RKO (cell line): ENCODE results near the gene LECT2.

ENCODE experiments used
- DNase-seq: peaks from one replicate; pipeline ENCODE4 v3.0.0-alpha.2; 2016; ENCODE audit warnings: low spot score

Gene LECT2

DNA sequence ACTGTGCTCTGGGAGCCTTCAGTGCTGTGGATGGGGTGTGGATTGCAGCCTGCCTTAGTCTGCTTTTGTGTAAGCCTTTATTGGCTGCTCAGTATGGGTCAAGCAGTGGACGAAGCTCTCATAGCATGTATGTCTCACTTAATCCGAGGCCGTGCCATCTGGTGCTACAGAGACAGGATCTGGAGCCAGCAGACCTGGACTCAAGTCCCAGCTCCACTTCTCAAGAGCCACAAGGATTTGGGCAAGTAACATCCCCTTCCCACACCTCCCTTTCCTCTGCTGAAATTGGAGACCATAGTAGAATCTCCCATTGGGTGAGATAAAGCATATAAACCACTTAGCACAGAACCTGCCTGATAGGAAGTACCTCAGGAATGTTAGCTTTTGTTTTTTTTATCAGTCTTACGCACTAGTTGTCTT lies 23.4 kb upstream of the LECT2 start:
- no peak for DNase-seq

DNA sequence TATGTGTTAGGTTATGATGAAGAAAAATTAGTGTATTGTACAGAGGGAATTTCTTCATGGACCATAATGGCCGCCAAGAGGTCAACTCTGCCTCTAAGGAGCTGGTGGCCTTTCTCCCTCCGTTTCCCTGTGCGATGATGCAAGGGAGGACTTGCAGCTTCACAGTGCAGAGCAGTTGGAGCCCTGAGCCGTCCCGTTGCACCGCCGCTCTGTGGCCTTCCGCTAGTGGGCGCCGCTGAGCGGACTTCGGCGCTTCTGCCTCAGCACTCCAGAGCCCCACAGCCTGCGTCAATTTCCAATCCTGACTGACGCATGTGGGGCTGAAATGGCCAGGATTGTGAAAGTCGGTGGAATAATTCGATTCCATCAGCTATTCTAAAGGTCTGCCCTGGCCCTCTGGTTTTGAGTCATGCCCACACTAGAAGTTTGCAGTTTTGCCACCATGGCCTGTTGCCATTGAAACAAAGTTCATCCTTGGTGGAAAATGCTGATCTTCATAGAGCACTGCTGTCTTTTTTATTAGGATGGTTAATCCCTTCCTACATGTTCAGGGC lies 22.7 kb upstream of the LECT2 start:
- no peak for DNase-seq

DNA sequence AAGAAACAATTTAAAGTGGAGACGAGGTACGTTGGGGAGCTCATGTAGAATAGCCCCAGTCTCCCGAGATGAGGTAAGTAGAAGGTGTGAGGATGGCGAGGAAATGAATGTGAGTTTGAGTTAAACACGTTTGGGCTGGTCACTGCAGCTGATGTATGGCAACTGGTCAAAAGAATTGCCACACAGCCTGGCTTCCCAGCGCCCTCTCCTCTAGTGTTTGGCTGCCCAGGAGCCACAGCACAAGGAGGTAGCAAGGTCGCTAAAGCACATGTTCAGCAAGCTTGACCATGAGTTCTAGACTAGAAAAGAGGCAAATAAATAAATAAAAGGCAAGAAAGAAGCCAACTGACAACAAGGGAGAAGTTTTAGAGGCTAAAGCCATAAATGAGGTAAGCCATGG lies 21.4 kb upstream of the LECT2 start:
- no peak for DNase-seq

DNA sequence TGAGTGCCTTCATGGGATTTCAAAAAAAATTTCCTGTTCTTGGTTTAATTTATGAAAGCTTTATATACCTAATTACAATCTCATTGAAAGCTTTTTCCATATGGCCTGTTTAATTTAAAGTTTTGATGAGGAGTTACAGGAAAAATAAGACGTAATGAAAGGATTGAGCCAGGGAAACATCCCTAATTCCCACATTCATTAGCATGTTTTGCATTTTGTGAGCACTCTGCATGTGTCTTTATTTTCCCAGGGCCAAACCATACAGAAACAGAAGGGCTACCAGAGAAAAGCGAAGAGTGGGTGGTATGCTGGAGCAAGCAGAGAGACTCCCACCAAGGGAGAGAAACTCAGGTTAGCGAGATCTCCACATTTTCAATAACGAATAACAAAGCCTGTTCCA lies 20.3 kb upstream of the LECT2 start:
- DNase-seq, result no peak

DNA sequence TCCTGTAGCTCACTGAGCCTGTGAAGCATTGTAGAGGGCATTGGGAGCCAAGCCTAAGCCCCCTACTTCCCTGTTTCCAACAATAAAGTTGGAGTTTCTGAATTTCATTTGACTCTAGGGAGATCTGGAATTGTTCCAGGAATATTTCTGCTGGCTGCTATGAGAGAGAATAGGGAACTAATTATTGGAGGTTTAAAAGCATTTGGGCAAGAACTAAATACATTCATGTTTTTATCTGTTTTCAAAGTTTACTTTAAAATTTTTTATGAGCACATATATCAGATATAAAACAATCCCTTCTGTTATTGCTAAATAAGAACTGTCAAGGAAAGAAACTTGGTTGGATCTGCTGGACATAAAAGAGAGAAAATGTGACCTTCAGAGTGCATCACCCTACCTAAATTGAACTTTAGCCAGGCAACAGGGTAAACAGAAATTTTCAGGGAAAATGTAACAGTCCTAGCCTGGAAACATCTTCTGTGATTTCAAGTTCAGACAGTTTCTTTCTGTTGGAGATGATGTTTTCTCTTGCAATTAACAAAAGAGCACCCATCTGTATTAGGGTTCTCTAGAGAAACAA lies 19.3 kb upstream of the LECT2 start:
- no peak for DNase-seq

DNA sequence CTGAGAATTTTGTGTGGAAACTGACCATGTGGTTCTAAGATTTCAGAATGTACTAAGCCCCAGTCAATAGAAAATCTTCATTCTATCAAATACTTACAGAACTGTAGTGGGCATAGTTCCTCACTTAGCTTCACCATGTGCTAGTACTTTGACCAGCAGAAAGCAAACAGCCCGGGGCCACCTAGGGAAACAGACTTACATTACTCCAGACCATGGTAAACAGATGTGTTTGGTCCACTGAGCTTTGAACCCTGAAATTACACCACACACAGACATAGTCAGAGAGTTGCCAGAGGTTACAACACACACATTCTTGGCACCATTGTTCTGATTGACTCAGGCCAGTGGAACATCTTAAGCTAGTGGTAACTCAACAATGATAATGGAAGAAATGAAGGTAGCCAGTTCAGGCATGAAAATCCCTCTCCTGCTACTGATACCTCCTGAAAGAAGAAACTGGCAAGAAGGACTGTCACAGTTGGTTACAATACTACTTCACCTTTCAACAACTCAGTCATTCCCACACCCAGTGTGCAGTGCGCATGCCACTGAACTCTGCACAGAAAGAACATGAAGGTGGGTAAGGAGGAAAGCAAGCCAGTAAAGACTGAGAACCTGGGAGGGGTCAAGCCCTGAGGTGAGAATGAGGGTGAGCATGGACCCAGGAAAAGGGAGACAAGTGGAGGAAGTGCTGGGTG lies 18.7 kb upstream of the LECT2 start:
- DNase-seq, result no peak

DNA sequence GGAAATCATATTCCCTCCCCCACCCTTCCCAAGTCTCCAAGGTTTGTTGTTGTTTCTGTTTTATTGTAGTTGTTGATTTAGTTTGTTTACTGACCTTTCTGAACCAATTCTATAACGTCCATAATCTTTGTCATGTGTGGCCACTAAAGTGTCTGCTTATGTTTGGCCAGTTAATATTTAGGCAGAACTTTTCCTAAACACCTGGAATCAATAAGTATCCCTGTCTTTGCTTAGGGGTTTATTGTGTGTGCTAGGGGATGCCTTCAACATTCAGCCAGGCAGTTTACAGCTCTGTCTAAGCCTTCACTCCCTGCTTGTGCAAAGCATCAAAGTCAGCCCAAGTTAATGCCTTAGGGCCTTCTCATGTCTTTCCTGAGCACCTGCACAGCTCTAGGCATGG lies 16.9 kb upstream of the LECT2 start:
- DNase-seq, result no peak

DNA sequence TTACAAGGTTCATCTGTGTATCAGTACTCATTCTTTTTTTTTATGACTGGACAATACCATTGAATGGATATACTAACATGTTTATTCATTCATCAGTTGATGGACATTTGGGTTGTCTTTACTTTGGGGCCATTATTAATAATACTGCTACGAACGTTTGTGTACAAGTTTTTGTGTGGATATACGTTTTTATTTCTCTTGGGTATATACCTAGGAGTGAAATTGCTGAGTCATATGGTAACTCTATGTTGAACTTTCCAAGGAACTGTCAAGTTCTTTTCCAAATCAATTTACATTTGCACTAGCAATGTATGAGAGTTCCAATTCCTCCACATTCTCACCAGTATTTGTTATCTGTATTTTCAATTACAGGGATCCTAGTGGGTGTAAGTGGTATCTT lies 12.0 kb upstream of the LECT2 start:
- DNase-seq, result no peak

DNA sequence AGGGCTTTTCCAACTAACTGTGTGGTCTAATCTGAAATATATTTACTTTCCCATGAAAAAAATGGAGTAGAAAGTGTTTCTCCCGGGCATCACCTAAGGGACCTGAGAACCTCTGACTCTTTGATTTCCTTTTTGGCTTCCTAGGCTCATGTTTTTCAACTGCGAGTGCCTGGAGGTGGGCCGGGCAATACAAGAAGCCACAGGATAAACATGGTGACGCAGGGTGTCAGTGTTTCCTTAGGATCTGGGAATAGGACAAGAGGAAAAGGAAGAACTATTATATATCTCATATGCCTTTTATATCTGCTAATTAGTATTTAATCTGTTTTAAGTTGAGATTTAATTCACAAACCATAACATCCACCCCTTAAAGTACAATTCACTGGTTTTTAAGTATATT lies 11.4 kb upstream of the LECT2 start:
- no peak for DNase-seq

DNA sequence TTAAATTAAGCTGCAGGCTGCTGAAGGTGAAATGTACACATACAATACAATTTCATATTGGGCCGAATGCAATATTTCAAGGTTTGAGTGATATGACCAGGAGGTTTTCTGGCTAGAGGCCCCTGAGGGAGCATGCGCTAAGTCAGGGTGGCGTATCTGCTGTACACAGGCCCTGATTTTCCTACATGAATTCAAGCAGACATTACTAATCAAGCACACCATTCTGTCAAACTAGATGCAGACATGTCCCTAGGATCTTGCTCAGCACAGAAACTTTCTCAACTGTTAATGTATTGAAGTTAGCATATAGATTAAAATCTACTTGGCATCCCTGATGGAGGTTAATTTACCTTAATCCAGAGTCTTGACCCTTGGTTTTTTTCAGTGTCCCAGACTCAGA lies 10.7 kb upstream of the LECT2 start:
- DNase-seq, result no peak

DNA sequence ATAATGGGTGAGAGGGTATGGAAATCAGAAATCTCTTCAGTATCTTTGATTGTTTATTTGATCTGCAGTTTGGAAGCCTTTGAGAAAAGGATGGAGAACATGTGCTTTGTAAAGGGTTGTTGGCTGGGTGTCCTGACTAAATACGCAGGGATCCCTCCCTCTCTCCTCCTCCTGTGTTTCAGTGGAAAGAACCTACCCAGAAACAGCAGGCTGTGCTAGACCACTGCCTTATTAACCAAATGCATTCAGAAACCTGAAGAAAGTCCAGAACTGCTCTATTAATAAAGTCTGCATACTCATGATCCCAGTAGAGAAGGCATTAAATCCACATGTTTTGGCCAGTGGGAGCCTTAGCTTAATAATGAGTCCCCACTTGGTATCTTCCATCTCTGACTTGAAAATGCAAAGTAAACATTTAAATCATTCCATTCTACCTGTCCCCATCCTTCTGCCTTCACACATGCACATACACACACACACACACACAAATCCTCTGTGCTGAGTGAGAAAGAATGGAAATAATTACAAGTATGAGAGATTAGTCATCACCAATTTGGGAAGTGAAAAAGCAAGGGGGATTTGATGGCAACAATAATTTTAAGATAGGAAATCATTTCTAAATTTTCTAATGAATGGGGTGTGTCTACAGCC lies 10.0 kb upstream of the LECT2 start:
- no peak for DNase-seq

DNA sequence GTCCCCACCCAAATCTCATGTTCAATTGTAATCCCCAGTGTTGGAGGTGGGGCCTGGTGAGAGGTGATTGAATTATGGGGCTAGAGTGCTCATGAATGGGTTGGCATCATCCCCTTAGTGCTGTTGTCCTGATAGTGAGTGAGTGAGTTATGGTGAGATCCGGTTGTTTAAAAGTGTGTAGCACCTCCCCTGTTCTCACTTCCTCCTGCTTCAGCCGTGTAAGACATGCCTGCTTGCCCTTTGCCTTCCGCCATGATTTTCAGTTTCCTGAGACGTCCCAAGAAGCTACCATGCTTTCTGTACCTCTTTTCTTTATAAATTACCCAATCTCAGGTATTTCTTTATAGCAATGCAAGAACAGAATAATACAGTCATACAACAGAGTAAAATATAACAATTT lies 742 bp upstream of the LECT2 start:
- DNase-seq, result no peak

DNA sequence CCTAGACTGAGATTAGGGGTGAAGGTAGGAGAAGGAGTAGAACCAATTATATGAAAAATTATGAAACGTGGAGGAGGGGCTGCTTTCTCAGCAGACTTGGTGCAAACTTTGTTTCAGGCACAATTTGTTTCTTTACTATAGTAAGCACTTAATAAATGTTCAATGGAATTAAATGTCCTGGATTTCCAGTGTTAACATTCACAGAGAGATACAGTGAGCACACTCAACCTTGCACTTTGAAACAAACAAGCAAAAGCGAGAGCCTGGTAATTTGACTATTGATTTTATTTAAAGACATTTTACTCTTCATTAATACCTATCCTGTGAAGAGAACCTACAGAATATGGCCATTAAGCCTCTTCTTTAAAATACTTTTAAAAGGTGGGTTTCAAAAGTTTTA lies 933 bp downstream of the LECT2 start:
- no peak for DNase-seq

DNA sequence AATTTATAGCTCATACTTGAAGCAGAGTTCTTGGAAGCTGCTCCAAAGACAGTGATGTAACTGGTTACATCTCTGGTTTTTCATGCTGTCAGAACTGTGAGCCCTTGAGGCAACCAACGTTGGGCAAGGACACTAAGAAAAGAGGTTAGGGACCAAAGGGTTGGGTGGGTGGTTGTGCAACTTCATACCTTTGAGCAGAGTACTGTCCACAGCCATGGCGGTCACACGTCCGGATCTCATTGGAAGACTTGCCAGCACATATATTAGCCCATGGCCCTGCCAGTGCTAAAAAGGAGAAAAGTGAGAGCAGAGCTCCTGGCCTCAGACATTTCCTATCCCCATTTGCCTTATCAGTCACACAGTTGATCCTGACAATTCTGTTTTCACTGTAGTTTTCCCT lies 2.1 kb downstream of the LECT2 start:
- no peak for DNase-seq

DNA sequence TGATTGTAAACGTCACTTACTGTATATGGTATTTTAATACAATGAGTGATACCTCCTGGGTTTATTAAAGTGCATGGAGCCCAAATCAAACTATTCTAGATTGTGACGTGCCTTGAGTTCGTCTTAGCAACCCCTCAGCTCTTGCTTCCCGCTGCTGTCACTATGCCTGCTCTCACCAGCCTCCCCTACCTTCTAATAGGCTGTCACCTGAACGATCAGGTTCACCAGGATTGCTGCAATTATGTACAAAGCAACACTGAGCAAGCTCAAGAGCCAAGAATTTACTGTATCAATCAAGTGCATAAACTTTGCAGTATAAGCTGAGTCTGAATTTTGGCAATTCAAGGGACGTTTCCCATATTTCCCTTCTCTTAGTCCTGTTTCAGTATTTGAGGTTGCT lies 3.0 kb downstream of the LECT2 start:
- DNase-seq, result no peak

DNA sequence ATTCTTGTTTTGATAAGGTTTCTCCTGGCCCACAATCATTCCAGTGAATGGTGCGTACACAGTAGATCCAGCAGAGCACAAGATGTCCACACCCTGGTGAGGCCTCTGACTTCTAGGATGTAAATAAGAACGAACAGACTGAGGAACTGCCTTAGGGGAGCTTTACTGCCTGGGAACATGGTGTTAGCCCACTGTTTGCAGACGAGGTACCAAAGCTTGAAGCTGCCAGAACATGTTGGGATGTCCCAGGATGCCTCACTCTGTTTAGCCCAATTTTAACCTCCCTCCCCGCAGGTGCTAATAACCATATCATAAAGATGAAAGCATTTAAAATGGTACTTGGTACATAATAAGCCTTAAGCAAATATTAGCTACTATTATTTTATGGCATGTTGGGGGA lies 3.5 kb downstream of the LECT2 start:
- DNase-seq, result no peak

DNA sequence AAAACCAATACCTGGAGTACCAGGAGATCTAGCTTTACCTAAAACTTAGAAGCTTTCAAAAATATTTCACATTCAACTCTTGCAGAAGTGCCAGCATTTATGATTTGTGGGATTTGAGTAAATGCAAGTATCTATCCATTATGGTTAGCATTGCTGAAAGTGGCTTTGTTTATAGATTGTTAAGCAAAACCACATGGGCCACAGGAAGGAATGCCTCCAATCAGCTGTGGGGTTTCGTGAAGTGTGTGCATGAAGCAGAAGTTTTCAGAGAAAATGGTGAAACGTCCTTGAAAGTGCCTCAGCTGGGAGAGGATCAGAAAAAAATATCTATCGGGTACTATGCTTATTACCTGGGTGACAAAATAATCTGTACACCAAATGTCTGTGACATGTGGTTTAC lies 4.2 kb downstream of the LECT2 start:
- DNase-seq, result no peak

DNA sequence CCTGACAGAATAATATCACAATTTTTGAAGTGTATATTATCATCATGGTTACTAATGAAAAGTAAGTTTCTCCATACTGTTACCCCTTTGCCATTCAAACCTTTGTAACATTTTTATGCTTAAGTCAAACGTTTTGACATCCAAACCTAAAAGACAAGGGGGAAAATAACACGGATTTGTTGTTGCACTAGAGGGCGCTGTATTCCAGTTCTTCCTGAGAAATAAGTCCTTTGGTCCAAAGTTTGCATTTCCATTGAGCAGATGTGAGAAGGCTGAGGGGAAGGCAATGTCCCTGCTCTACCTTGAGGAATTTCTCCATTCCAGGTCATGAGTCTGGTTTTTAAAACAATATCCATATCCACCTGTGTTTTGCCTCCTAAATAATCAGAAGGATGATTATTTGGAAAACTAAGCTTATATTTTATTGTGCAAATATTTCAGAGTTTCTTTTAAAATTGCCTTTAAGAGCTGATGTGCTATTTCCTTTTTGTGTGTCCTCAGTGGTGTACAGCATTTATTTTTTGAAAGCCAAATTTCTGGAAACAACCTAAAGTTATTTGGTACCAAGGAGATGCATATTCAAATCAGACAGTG lies 9.7 kb downstream of the LECT2 start:
- peak; percentile 82 for DNase-seq

DNA sequence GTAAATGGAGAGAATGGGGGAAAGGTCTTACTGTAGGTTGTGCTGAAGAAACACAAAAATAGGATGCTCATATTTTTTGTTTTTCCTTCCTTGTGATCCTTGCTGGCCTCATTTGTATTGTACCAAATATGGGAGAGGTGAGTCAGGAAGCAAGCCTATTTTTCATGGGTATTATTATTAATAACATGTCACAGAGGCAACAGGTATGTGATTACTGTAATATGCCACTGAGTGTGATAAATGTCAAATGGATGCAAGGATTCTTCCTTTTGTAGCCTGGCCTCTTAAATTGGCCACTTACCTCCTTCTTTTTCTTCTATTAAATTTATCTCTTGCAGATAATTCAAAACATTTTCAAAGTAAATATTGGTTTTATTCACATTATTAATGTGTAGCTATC lies 10.2 kb downstream of the LECT2 start:
- DNase-seq, result no peak

DNA sequence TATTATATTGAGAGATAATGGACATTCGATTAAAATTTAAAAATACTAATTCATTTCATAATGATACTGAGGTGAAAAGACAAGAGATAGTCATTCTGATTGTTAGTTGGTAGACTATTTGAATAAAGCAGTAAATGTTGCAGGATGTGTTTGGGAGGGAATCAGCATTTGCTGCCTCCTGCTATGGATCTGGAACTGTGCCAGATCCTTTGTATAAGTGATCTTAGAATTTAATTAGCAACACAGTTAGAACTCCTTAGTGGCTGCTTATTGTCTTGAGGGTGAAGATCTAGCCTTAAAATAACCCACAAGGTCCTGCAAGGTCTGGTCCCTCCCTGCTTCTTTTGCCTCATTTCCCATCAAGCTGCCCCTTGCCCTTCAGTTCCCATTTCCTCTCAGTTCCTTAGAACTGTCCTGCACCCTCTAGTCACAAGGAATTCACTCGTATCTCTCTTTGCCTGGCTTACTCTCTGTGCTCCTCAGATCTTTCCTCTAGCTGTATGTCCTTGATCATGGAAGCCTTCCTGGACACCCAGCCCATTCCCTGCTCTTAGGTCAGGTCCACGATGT lies 12.5 kb downstream of the LECT2 start:
- no peak for DNase-seq

DNA sequence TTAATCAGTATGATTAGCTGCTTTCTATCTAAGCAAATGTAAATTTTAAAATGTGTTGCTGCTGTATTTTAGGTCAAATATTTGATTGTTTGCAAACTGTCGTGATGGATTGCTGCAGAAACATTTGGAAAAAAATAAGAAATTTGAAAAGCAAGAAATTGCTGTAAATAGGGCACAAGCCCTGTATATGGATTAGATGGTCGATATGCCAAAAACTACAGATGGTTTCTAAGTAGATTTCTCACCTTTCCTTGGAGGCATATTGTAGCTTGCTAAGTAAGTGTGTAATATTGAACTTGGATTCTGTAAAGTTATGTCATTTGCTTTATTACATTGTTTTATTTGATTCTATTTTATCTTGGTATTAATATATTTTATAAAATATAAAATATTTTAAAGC lies 13.1 kb downstream of the LECT2 start:
- no peak for DNase-seq

DNA sequence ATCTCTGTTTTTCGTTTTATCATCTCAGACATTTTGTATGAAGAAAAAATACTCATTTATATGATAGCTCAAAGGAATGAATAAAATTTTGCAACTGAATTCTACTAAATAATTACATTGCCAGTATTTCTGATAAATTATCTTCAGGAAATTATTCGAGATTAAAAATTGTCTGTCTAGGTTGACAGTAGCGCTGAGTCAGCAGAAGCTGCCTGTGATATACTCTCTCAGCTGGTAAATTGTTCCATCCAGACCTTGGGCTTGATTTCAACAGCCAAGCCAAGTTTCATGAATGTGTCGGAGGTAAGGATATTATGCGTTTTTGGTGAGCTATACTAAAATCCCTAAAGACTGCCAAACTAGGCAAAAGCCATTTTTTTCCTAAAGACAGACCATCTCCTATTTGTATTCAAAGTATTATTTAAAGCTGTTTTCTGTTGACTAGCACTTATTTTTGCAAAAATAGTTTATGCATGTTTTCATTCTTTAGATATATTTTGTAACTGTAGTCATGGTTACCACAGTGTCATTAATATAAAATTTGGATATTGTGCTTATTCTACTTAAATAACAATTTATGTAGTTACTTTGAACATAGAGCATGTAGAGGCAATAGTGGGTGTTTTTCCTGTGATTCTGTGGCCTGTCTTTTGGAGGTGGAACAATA lies 17.4 kb downstream of the LECT2 start:
- DNase-seq, result no peak
